ENCODE results near the gene KRT38.

DNA sequence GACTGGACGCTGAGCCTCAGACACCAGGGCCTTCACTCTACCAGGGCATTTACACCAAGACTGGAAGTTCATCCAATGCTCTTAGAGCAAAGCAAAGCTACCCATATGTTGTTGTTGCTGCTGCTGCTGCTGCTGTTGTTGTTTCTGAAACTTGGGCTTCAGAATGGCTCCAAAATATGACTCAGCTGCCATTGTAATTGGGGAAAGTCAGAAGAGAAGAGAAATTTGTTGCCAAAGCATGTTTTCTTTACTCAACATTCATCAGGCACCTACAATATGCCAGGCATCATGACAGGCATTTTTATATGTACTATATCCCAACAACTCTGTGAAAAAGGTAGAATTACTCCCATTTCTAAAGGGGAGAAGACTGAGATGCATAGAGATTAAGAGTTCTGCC lies 14.5 kb upstream of the KRT38 start:
- TF ChIP-seq, protein P1, sequence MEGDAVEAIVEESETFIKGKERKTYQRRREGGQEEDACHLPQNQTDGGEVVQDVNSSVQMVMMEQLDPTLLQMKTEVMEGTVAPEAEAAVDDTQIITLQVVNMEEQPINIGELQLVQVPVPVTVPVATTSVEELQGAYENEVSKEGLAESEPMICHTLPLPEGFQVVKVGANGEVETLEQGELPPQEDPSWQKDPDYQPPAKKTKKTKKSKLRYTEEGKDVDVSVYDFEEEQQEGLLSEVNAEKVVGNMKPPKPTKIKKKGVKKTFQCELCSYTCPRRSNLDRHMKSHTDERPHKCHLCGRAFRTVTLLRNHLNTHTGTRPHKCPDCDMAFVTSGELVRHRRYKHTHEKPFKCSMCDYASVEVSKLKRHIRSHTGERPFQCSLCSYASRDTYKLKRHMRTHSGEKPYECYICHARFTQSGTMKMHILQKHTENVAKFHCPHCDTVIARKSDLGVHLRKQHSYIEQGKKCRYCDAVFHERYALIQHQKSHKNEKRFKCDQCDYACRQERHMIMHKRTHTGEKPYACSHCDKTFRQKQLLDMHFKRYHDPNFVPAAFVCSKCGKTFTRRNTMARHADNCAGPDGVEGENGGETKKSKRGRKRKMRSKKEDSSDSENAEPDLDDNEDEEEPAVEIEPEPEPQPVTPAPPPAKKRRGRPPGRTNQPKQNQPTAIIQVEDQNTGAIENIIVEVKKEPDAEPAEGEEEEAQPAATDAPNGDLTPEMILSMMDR (IDR thresholded peaks at IDR 0.05), result no peak
- TF ChIP-seq POLR2A (IDR thresholded peaks at IDR 0.05), result no peak
